Measurements from ENCODE around the gene MOB2.

MOB2 gene

GRCh38 chr11:1508986-1509385 lies 22.4 kb upstream of the MOB2 start:
- H3K9me3 ChIP-seq (ENCODE audit: insufficient read depth, low read length, severe bottlenecking): no peaks in the 10 kb centered on the region
- no peak overlapping the region for H2AFZ ChIP-seq (ENCODE audit: low read depth, low read length)
- no peak overlapping the region for H3K4me2 ChIP-seq (ENCODE audit: insufficient read depth, low read length)
- ATAC-seq (ENCODE audit: insufficient read depth, low read depth) (no peak), DNase-seq (no peak)
- peaks cover 80% of the 10 kb centered on the region for H3K79me2 ChIP-seq (ENCODE audit: insufficient read depth, low read length)
- H3K4me1 ChIP-seq (ENCODE audit: insufficient read depth, low read length): no peaks in the 10 kb centered on the region
- no peak overlapping the region for H3K4me3 ChIP-seq (ENCODE audit: low read depth in 1 of 2, low read length in 2 of 2)
- peaks cover 80% of the 10 kb centered on the region for H4K20me1 ChIP-seq (ENCODE audit: insufficient read depth, low read length)
- H3K9ac ChIP-seq (ENCODE audit: low read depth, low read length): no peak overlapping the region
- no peak for TF ChIP-seq EZH2 (IDR thresholded peaks at IDR 0.05; ENCODE audit: borderline replicate concordance, low read depth, low read length, severe bottlenecking)
- no peak for TF ChIP-seq CTCF (IDR thresholded peaks at IDR 0.05; ENCODE audit: borderline replicate concordance, extremely low read depth, low read length, poor library complexity, severe bottlenecking)
- H3K27ac ChIP-seq (ENCODE audit: low read length): no peak overlapping the region
- H3K27me3 ChIP-seq (ENCODE audit: insufficient read depth, low read length, poor library complexity): no peaks in the 10 kb centered on the region
- H3K36me3 ChIP-seq (ENCODE audit: insufficient read depth, low read length): no peaks in the 10 kb centered on the region

GRCh38 chr11:1508491-1508891 lies 21.9 kb upstream of the MOB2 start:
- peaks cover 80% of the 10 kb centered on the region for H4K20me1 ChIP-seq (ENCODE audit: insufficient read depth, low read length)
- no peak overlapping the region for H3K27ac ChIP-seq (ENCODE audit: low read length)
- no peak overlapping the region for H3K9ac ChIP-seq (ENCODE audit: low read depth, low read length)
- ATAC-seq (ENCODE audit: insufficient read depth, low read depth) (no peak), DNase-seq (no peak)
- no peak for TF ChIP-seq CTCF (IDR thresholded peaks at IDR 0.05; ENCODE audit: borderline replicate concordance, extremely low read depth, low read length, poor library complexity, severe bottlenecking)
- TF ChIP-seq EZH2 (IDR thresholded peaks at IDR 0.05; ENCODE audit: borderline replicate concordance, low read depth, low read length, severe bottlenecking): no peak
- no peak overlapping the region for H3K4me3 ChIP-seq (ENCODE audit: low read depth in 1 of 2, low read length in 2 of 2)
- H3K9me3 ChIP-seq (ENCODE audit: insufficient read depth, low read length, severe bottlenecking): no peaks in the 10 kb centered on the region
- no peaks in the 10 kb centered on the region for H3K27me3 ChIP-seq (ENCODE audit: insufficient read depth, low read length, poor library complexity)
- H3K36me3 ChIP-seq (ENCODE audit: insufficient read depth, low read length): no peaks in the 10 kb centered on the region
- peaks cover 83% of the 10 kb centered on the region for H3K79me2 ChIP-seq (ENCODE audit: insufficient read depth, low read length)
- H3K4me2 ChIP-seq (ENCODE audit: insufficient read depth, low read length): no peak overlapping the region
- no peaks in the 10 kb centered on the region for H3K4me1 ChIP-seq (ENCODE audit: insufficient read depth, low read length)
- no peak overlapping the region for H2AFZ ChIP-seq (ENCODE audit: low read depth, low read length)

DNA sequence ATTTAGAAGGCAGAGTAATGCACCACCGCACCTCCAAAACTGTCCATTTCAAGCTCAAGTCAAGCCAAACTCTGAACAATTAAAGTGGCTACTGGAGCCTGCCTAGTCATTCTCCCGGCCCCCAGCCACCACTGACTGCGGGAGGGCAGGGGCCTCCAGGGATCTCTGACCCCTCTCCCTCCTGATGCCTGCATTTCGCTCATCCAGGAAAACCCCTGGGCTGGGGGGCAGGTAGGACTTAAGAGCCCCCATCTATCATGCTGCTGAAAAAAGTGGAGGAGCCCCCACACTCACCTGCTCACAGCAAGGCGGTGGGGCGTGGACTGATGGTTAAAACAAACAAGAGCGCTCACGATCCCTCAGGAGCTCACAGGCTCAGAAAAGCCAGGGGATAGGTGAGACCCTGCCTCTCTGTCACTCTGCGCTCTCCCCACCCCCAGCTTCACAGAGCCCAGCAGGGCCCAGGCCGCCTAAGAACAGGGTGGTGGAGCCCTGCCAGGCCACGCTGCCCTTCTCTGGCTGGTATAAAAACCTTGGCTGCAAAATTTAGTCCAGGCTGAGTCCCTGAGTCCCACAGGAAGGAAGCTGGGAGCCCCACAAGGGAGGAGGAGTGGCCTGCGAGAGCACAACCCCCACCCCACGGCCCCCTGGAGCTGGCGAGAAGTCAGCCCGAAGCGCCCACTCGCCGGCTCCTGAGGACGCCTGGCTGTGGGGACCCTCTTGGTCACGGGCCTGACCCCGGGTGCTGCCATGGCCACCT lies 21.0 kb upstream of the MOB2 start:
- no peak overlapping the region for H3K4me2 ChIP-seq (ENCODE audit: insufficient read depth, low read length)
- no peak overlapping the region for H3K27ac ChIP-seq (ENCODE audit: low read length)
- no peaks in the 10 kb centered on the region for H3K9me3 ChIP-seq (ENCODE audit: insufficient read depth, low read length, severe bottlenecking)
- DNase-seq (no peak), ATAC-seq (ENCODE audit: insufficient read depth, low read depth) (no peak)
- no peak overlapping the region for H2AFZ ChIP-seq (ENCODE audit: low read depth, low read length)
- no peak overlapping the region for H3K9ac ChIP-seq (ENCODE audit: low read depth, low read length)
- no peaks in the 10 kb centered on the region for H3K4me1 ChIP-seq (ENCODE audit: insufficient read depth, low read length)
- H4K20me1 ChIP-seq (ENCODE audit: insufficient read depth, low read length): peaks cover 83% of the 10 kb centered on the region
- no peaks in the 10 kb centered on the region for H3K36me3 ChIP-seq (ENCODE audit: insufficient read depth, low read length)
- no peak overlapping the region for H3K4me3 ChIP-seq (ENCODE audit: low read depth in 1 of 2, low read length in 2 of 2)
- H3K27me3 ChIP-seq (ENCODE audit: insufficient read depth, low read length, poor library complexity): no peaks in the 10 kb centered on the region
- H3K79me2 ChIP-seq (ENCODE audit: insufficient read depth, low read length): peaks cover 86% of the 10 kb centered on the region
- TF ChIP-seq CTCF (IDR thresholded peaks at IDR 0.05; ENCODE audit: borderline replicate concordance, extremely low read depth, low read length, poor library complexity, severe bottlenecking) (no peak), EZH2 (IDR thresholded peaks at IDR 0.05; ENCODE audit: borderline replicate concordance, low read depth, low read length, severe bottlenecking) (no peak)

Data from DND-41 (cell line).